Immature natural killer cell (primary cell): Measurements from ENCODE around the gene OR4C6. TPM values are rescaled to one million over a fixed set of nuclear protein-coding genes. Genes with fewer than 3 reads are reported as not detected.

Source experiments
- DNase-seq, 3 donors: peaks; one replicate each; pipeline ENCODE4 v3.0.0; 2022; ENCODE audit warnings: mixed read lengths in 1 of 3
- H3K27ac Mint-ChIP-seq, 6 donors: one replicate each; pipeline ENCODE4 v1.8.0; 2020; ENCODE audit warnings: mixed read lengths in 6 of 6, mild to moderate bottlenecking in 5 of 6, inconsistent platforms in 4 of 6, moderate library complexity in 3 of 6
- H3K27me3 Mint-ChIP-seq, 3 donors: one replicate each; pipeline ENCODE4 v1.8.0; 2020 to 2021; ENCODE audit warnings: low read depth in 3 of 3, mild to moderate bottlenecking in 3 of 3, mixed read lengths in 3 of 3, moderate library complexity in 3 of 3, inconsistent platforms in 1 of 3
- H3K36me3 Mint-ChIP-seq, 3 donors: one replicate each; pipeline ENCODE4 v1.8.0; 2020; ENCODE audit warnings: mixed read lengths in 3 of 3, inconsistent platforms in 2 of 3, mild to moderate bottlenecking in 2 of 3
- H3K4me1 Mint-ChIP-seq, 2 donors: one replicate each; pipeline ENCODE4 v1.8.0; 2020; ENCODE audit warnings: inconsistent platforms in 2 of 2, mild to moderate bottlenecking in 2 of 2, mixed read lengths in 2 of 2, moderate library complexity in 1 of 2
- H3K4me3 Mint-ChIP-seq, 5 donors: one replicate each; pipeline ENCODE4 v1.8.0; 2020; ENCODE audit warnings: mild to moderate bottlenecking in 5 of 5, mixed read lengths in 5 of 5, inconsistent platforms in 3 of 5, moderate library complexity in 3 of 5
- H3K9me3 Mint-ChIP-seq, 6 donors: one replicate each; pipeline ENCODE4 v1.8.0; 2020; ENCODE audit warnings: mild to moderate bottlenecking in 6 of 6, mixed read lengths in 6 of 6, inconsistent platforms in 4 of 6, moderate library complexity in 3 of 6
- polyA plus RNA-seq, 3 donors: library from polyadenylated mRNA; unstranded; fragments of 300-500 nt; fragmentation: Illumina TruSeq; gene quantifications; one replicate each; pipeline ENCODE4 v1.2.3, GENCODE V29; 2021

OR4C6 gene
- not detected for polyA plus RNA-seq

- no peak within 1 kb of the TSS for H3K4me3 Mint-ChIP-seq
- no peak within 1 kb of the TSS for H3K27ac Mint-ChIP-seq
- no peaks in the 10 kb centered on the region for H3K4me1 Mint-ChIP-seq
- peaks cover 0 to 1% (median 0%) of the 10 kb centered on the region in 3 donors for H3K27me3 Mint-ChIP-seq
- no peak for DNase-seq
- peaks cover 0 to 3% (median 0%) of the 10 kb centered on the region in 3 donors for H3K36me3 Mint-ChIP-seq
- peaks cover 0 to 41% (median 20%) of the 10 kb centered on the region in 6 donors for H3K9me3 Mint-ChIP-seq
Measured at GRCh38 chr11:55661901-55662300, at the start of gene OR4C6. Gene OR4C6 (plus strand): TSS chr11:55662201. CDS start chr11:55665167, 2,966 bp downstream.

- no peak overlapping the region for H3K27ac Mint-ChIP-seq
- peaks cover 0 to 4% (median 0%) of the 10 kb centered on the region in 3 donors for H3K36me3 Mint-ChIP-seq
- DNase-seq = no peak
- H3K9me3 Mint-ChIP-seq = peaks cover 18 to 71% (median 38%) of the 10 kb centered on the region in 6 donors
- H3K4me3 Mint-ChIP-seq = no peak overlapping the region
- peaks cover 0 to 3% (median 0%) of the 10 kb centered on the region in 3 donors for H3K27me3 Mint-ChIP-seq
- H3K4me1 Mint-ChIP-seq = no peaks in the 10 kb centered on the region
Measured at GRCh38 chr11:55624531-55624930, 37.5 kb upstream of the OR4C6 start.

- no peak within 1 kb of the TSS for H3K4me3 Mint-ChIP-seq
- H3K9me3 Mint-ChIP-seq = peaks cover 6 to 40% (median 19%) of the 10 kb centered on the region in 6 donors
- DNase-seq = no peak
- H3K27ac Mint-ChIP-seq = no peak within 1 kb of the TSS
- H3K36me3 Mint-ChIP-seq = no peaks in the 10 kb centered on the region
- H3K27me3 Mint-ChIP-seq = no peaks in the 10 kb centered on the region
- H3K4me1 Mint-ChIP-seq = no peaks in the 10 kb centered on the region
Measured at GRCh38 chr11:55634813-55635212, 27.2 kb upstream of the OR4C6 start, which contains the start of gene OR4P4. Gene OR4P4 (plus strand): TSS chr11:55635113.

GRCh38 chr11:55648027-55648426 lies 14.0 kb upstream of the OR4C6 start, which contains the start of gene OR4S2:
Gene OR4S2 (plus strand): TSS chr11:55648327. CDS start chr11:55650904, 2,577 bp downstream.
- H3K27ac Mint-ChIP-seq = no peak within 1 kb of the TSS
- peaks cover 0 to 51% (median 12%) of the 10 kb centered on the region in 6 donors for H3K9me3 Mint-ChIP-seq
- H3K27me3 Mint-ChIP-seq = no peaks in the 10 kb centered on the region
- DNase-seq = no peak
- no peaks in the 10 kb centered on the region for H3K36me3 Mint-ChIP-seq
- no peak within 1 kb of the TSS for H3K4me3 Mint-ChIP-seq
- H3K4me1 Mint-ChIP-seq = no peaks in the 10 kb centered on the region

- Mint-ChIP-seq H3K9me3 (peaks cover 4 to 43% (median 13%) of the 10 kb centered on the region in 6 donors), H3K4me1 (no peaks in the 10 kb centered on the region), H3K27me3 (no peaks in the 10 kb centered on the region), H3K36me3 (no peaks in the 10 kb centered on the region), H3K4me3 (no peak overlapping the region), H3K27ac (no peak overlapping the region)
- no peak for DNase-seq
Measured at GRCh38 chr11:55652560-55652959, 9.4 kb upstream of the OR4C6 start.

- Mint-ChIP-seq H3K4me1 (no peaks in the 10 kb centered on the region), H3K27ac (no peak overlapping the region), H3K9me3 (peaks cover 4 to 41% (median 14%) of the 10 kb centered on the region in 6 donors), H3K36me3 (no peaks in the 10 kb centered on the region), H3K4me3 (no peak overlapping the region), H3K27me3 (no peaks in the 10 kb centered on the region)
- no peak for DNase-seq
Measured at GRCh38 chr11:55655096-55655495, 6.9 kb upstream of the OR4C6 start.

- H3K4me3 Mint-ChIP-seq = no peak overlapping the region
- H3K27me3 Mint-ChIP-seq = no peaks in the 10 kb centered on the region
- H3K9me3 Mint-ChIP-seq = peaks cover 4 to 41% (median 13%) of the 10 kb centered on the region in 6 donors
- no peak overlapping the region for H3K27ac Mint-ChIP-seq
- H3K36me3 Mint-ChIP-seq = no peaks in the 10 kb centered on the region
- no peaks in the 10 kb centered on the region for H3K4me1 Mint-ChIP-seq
- no peak for DNase-seq
Measured at GRCh38 chr11:55658031-55658573, 3.9 kb upstream of the OR4C6 start.

- no peak overlapping the region for H3K4me3 Mint-ChIP-seq
- H3K27ac Mint-ChIP-seq = no peak overlapping the region
Measured at GRCh38 chr11:55658608-55659007, 3.4 kb upstream of the OR4C6 start.

GRCh38 chr11:55669376-55669775 lies 7.4 kb downstream of the OR4C6 start:
- H3K27ac Mint-ChIP-seq = no peak overlapping the region
- peaks cover 4 to 26% (median 13%) of the 10 kb centered on the region in 6 donors for H3K9me3 Mint-ChIP-seq
- no peaks in the 10 kb centered on the region for H3K4me1 Mint-ChIP-seq
- H3K4me3 Mint-ChIP-seq = no peak overlapping the region
- H3K27me3 Mint-ChIP-seq = peaks cover 0 to 1% (median 0%) of the 10 kb centered on the region in 3 donors
- DNase-seq = no peak
- H3K36me3 Mint-ChIP-seq = peaks cover 0 to 3% (median 0%) of the 10 kb centered on the region in 3 donors

More at GRCh38 chr11:55658608-55659007, 3.4 kb upstream of the OR4C6 start:
- H3K4me1 Mint-ChIP-seq = no peaks in the 10 kb centered on the region
- H3K9me3 Mint-ChIP-seq = peaks cover 4 to 36% (median 14%) of the 10 kb centered on the region in 6 donors
- DNase-seq = no peak
- no peaks in the 10 kb centered on the region for H3K36me3 Mint-ChIP-seq
- H3K27me3 Mint-ChIP-seq = no peaks in the 10 kb centered on the region

- Mint-ChIP-seq H3K9me3 (peaks cover 0 to 29% (median 10%) of the 10 kb centered on the region in 6 donors), H3K27me3 (no peaks in the 10 kb centered on the region), H3K36me3 (no peaks in the 10 kb centered on the region), H3K4me1 (no peaks in the 10 kb centered on the region), H3K4me3 (no peak overlapping the region), H3K27ac (no peak overlapping the region)
- DNase-seq = no peak
Measured at GRCh38 chr11:55673860-55674259, 11.9 kb downstream of the OR4C6 start.

GRCh38 chr11:55697817-55698216 lies 35.8 kb downstream of the OR4C6 start:
- H3K4me1 Mint-ChIP-seq = no peaks in the 10 kb centered on the region
- no peak overlapping the region for H3K4me3 Mint-ChIP-seq
- H3K27me3 Mint-ChIP-seq = no peaks in the 10 kb centered on the region
- DNase-seq = no peak
- peaks cover 0 to 4% (median 0%) of the 10 kb centered on the region in 3 donors for H3K36me3 Mint-ChIP-seq
- peaks cover 9 to 40% (median 27%) of the 10 kb centered on the region in 6 donors for H3K9me3 Mint-ChIP-seq
- no peak overlapping the region for H3K27ac Mint-ChIP-seq

- no peak overlapping the region for H3K4me3 Mint-ChIP-seq
- H3K27me3 Mint-ChIP-seq = no peaks in the 10 kb centered on the region
- H3K9me3 Mint-ChIP-seq = peaks cover 1 to 47% (median 22%) of the 10 kb centered on the region in 6 donors
- peaks cover 0 to 4% (median 0%) of the 10 kb centered on the region in 3 donors for H3K36me3 Mint-ChIP-seq
- no peak for DNase-seq
- H3K4me1 Mint-ChIP-seq = no peaks in the 10 kb centered on the region
- no peak overlapping the region for H3K27ac Mint-ChIP-seq
Measured at GRCh38 chr11:55701429-55701828, 39.4 kb downstream of the OR4C6 start.

GRCh38 chr11:55707029-55707428 lies 45.0 kb downstream of the OR4C6 start:
- H3K27me3 Mint-ChIP-seq = no peaks in the 10 kb centered on the region
- no peak overlapping the region for H3K4me3 Mint-ChIP-seq
- no peaks in the 10 kb centered on the region for H3K36me3 Mint-ChIP-seq
- DNase-seq = no peak
- H3K9me3 Mint-ChIP-seq = peaks cover 0 to 44% (median 27%) of the 10 kb centered on the region in 6 donors
- no peaks in the 10 kb centered on the region for H3K4me1 Mint-ChIP-seq
- no peak overlapping the region for H3K27ac Mint-ChIP-seq

GRCh38 chr11:55714982-55715888 lies 53.2 kb downstream of the OR4C6 start:
- H3K36me3 Mint-ChIP-seq = no peaks in the 10 kb centered on the region
- no peak overlapping the region for H3K4me3 Mint-ChIP-seq
- DNase-seq = no peak
- no peaks in the 10 kb centered on the region for H3K4me1 Mint-ChIP-seq
- H3K9me3 Mint-ChIP-seq = peaks cover 0 to 25% (median 16%) of the 10 kb centered on the region in 6 donors
- peaks cover 0 to 2% (median 0%) of the 10 kb centered on the region in 3 donors for H3K27me3 Mint-ChIP-seq
- no peak overlapping the region for H3K27ac Mint-ChIP-seq
